Measurements from ENCODE around the gene SPRR1B.

GRCh38 chr1:153001382-153001781 is 29.6 kb upstream of the SPRR1B start, which contains the start of gene SPRR3:
- TF ChIP-seq, protein P1, sequence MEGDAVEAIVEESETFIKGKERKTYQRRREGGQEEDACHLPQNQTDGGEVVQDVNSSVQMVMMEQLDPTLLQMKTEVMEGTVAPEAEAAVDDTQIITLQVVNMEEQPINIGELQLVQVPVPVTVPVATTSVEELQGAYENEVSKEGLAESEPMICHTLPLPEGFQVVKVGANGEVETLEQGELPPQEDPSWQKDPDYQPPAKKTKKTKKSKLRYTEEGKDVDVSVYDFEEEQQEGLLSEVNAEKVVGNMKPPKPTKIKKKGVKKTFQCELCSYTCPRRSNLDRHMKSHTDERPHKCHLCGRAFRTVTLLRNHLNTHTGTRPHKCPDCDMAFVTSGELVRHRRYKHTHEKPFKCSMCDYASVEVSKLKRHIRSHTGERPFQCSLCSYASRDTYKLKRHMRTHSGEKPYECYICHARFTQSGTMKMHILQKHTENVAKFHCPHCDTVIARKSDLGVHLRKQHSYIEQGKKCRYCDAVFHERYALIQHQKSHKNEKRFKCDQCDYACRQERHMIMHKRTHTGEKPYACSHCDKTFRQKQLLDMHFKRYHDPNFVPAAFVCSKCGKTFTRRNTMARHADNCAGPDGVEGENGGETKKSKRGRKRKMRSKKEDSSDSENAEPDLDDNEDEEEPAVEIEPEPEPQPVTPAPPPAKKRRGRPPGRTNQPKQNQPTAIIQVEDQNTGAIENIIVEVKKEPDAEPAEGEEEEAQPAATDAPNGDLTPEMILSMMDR (IDR thresholded peaks at IDR 0.05; ENCODE audit: low read depth, low read length, missing input control), result no peak
- TF ChIP-seq EGR1 (IDR thresholded peaks at IDR 0.05; ENCODE audit: low read depth in 2 of 2) (no peak), RXRA (IDR thresholded peaks at IDR 0.05) (no peak)
